Spleen (tissue), 7 donors: ENCODE data around the gene PACSIN1.

Experiments
- POLR2AphosphoS5 ChIP-seq, 3 donors: sonication (generic); formaldehyde crosslinking; IDR thresholded peaks; one replicate each; pipeline ENCODE4 v1.5.1; 2017; ENCODE audit warnings: antibody characterized with exemption in 3 of 3
- TF ChIP-seq, protein P1 (sequence below), 11 experiments: fragments of 200-600 bp in 7 of 11; fragments of 450-650 bp in 4 of 11; sonication (generic) in 4 of 11; IDR thresholded peaks in 8 of 11; conservative IDR thresholded peaks in 3 of 11; 1 replicate in 7 of 11; 2 replicates in 4 of 11; pipeline versions ENCODE4 v1.4.0 to v1.8.0; 2016 to 2021; ENCODE audit warnings: antibody characterized with exemption in 11 of 11, inconsistent platforms in 4 of 11, mild to moderate bottlenecking in 1 of 11
- donor health status: DM: no; HTN: no; CAD: no; lungs with moderate emphysema.
- donor health status: DM: no; HTN: no; CAD: no.
- donor health status: DM: no; HTN: no; CAD: no.

DNA sequence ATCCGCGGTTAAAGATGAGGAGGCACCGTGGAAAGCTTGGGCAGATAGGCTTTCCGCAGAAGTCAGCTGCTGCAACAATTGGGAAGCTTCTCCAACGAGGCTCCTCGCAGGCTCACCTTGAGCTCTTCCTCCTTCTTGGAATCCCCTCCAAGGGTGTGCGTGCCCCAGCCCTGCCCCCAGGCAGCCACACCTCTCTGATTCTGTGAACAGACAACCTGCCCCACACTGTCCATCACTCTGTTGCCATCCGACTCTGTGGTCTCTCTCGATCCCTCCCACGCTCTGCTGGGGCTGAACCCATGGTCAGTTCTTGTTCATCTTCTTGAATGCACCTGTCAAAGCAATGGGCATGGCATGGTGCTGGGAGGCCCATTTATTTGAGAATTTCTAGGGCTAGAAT, 31.5 kb downstream of the PACSIN1 start:
- TF ChIP-seq, protein P1, sequence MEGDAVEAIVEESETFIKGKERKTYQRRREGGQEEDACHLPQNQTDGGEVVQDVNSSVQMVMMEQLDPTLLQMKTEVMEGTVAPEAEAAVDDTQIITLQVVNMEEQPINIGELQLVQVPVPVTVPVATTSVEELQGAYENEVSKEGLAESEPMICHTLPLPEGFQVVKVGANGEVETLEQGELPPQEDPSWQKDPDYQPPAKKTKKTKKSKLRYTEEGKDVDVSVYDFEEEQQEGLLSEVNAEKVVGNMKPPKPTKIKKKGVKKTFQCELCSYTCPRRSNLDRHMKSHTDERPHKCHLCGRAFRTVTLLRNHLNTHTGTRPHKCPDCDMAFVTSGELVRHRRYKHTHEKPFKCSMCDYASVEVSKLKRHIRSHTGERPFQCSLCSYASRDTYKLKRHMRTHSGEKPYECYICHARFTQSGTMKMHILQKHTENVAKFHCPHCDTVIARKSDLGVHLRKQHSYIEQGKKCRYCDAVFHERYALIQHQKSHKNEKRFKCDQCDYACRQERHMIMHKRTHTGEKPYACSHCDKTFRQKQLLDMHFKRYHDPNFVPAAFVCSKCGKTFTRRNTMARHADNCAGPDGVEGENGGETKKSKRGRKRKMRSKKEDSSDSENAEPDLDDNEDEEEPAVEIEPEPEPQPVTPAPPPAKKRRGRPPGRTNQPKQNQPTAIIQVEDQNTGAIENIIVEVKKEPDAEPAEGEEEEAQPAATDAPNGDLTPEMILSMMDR (IDR thresholded peaks at IDR 0.05 in 8 of 11, conservative IDR thresholded peaks at IDR 0.05 in 3 of 11) = no peak
- no peak for TF ChIP-seq POLR2AphosphoS5 (IDR thresholded peaks at IDR 0.05)
